Measurements from ENCODE around the gene COL23A1.
A peak's percentile ranks its signal among the peaks of the same experiment; 100 is the strongest.

The COL23A1 gene

GRCh38 chr5:178227929-178228328 is 362.3 kb downstream of the COL23A1 start:
- Histone ChIP-seq H2BK120ac (ENCODE audit: low read depth, low read length) (no peak overlapping the region), H3K79me2 (ENCODE audit: control insufficient read depth, insufficient read depth, low read length) (peaks cover 13% of the 10 kb centered on the region), H3K27ac (ENCODE audit: low read depth, low read length) (no peak overlapping the region), H3K27me3 (ENCODE audit: insufficient read depth, low read length, poor library complexity) (no peaks in the 10 kb centered on the region), H4K8ac (ENCODE audit: low read depth, low read length) (no peak overlapping the region), H3K4ac (ENCODE audit: low read depth, low read length) (no peak overlapping the region), H3K4me1 (ENCODE audit: control insufficient read depth, low read depth, low read length) (peaks cover 1% of the 10 kb centered on the region), H3K56ac (ENCODE audit: low read length) (no peak overlapping the region), H4K5ac (ENCODE audit: low read length) (no peak overlapping the region), H3K9ac (ENCODE audit: low read length) (no peak overlapping the region), H2BK5ac (ENCODE audit: low read length) (no peak overlapping the region), H2BK15ac (replicated peaks; ENCODE audit: low read depth) (no peak overlapping the region), H3K36me3 (ENCODE audit: control insufficient read depth, insufficient read depth, low read length) (peaks cover 17% of the 10 kb centered on the region), H3K18ac (ENCODE audit: low read length) (no peak overlapping the region), H2AK5ac (ENCODE audit: low read length) (no peak overlapping the region), H3K4me3 (ENCODE audit: low read length) (no peak overlapping the region), H3K4me2 (ENCODE audit: low read length) (no peak overlapping the region), H3K79me1 (ENCODE audit: low read length) (peaks cover 17% of the 10 kb centered on the region), H3K23ac (ENCODE audit: low read length) (no peak overlapping the region)
- WGBS (ENCODE audit: extremely low coverage, insufficient coverage, low lambda C conversion rate) = no CpG with 5 or more reads among the region's 3 CpGs
- no peak for DNase-seq

DNA sequence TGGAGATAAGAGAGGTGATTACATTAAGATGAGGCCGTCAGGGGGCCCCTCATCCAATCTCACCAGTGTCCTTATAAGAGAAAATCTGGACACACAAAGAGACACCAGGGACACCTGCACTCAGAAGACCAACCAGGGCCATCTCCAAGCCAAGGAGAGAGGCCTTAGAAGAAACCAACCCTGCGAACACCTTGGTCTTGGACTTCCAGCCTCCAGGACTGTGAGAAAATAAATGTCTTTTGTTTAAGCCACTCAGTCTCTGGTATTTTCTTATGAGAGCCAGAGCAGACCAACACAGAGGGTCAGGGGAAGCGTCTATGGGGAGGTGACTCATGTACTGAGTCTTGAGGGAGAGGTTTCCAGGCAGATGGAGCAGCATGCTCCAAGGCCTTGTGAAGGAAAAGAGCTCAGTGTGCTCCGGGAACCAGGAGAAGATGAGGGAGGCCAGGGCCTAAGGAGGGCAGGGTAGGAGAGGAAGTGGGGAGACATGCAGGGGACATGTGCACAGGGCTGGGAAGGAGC is 363.0 kb downstream of the COL23A1 start:
- H3K56ac ChIP-seq (ENCODE audit: low read length) = no peak overlapping the region
- no peak overlapping the region for H2BK5ac ChIP-seq (ENCODE audit: low read length)
- no peaks in the 10 kb centered on the region for H3K4me1 ChIP-seq (ENCODE audit: control insufficient read depth, low read depth, low read length)
- no peak overlapping the region for H2BK15ac ChIP-seq (replicated peaks; ENCODE audit: low read depth)
- no peak overlapping the region for H3K9ac ChIP-seq (ENCODE audit: low read length)
- no peak overlapping the region for H3K4me3 ChIP-seq (ENCODE audit: low read length)
- H4K8ac ChIP-seq (ENCODE audit: low read depth, low read length) = no peak overlapping the region
- no peak overlapping the region for H2BK120ac ChIP-seq (ENCODE audit: low read depth, low read length)
- no peak for DNase-seq
- H3K36me3 ChIP-seq (ENCODE audit: control insufficient read depth, insufficient read depth, low read length) = peaks cover 17% of the 10 kb centered on the region
- H4K5ac ChIP-seq (ENCODE audit: low read length) = no peak overlapping the region
- no peak overlapping the region for H3K27ac ChIP-seq (ENCODE audit: low read depth, low read length)
- no peak overlapping the region for H3K18ac ChIP-seq (ENCODE audit: low read length)
- H3K27me3 ChIP-seq (ENCODE audit: insufficient read depth, low read length, poor library complexity) = no peaks in the 10 kb centered on the region
- WGBS (ENCODE audit: extremely low coverage, insufficient coverage, low lambda C conversion rate) = no CpG with 5 or more reads among the region's 4 CpGs
- peaks cover 17% of the 10 kb centered on the region for H3K79me1 ChIP-seq (ENCODE audit: low read length)
- H3K4me2 ChIP-seq (ENCODE audit: low read length) = no peak overlapping the region
- no peak overlapping the region for H3K23ac ChIP-seq (ENCODE audit: low read length)
- peaks cover 13% of the 10 kb centered on the region for H3K79me2 ChIP-seq (ENCODE audit: control insufficient read depth, insufficient read depth, low read length)
- H3K4ac ChIP-seq (ENCODE audit: low read depth, low read length) = no peak overlapping the region
- no peak overlapping the region for H2AK5ac ChIP-seq (ENCODE audit: low read length)

DNA sequence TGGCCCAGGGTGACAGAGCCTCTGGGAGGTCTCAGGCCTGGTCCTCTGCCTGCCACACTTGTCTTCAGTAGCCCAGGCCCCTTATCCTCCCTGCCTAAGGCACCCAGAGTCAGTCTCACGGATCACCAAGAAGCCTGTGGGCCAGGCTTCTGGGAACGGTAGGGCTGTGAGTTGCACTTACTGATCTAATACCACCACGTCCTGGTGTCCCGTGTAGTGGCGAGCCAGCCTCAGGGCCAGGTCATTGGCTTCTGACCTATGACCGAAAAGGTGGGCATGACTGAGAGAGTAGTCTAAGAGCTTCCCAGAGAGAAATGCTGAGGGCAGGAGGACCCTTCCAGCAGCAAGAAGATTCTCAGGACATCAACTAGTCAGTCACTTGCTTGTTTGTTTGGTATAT is 365.0 kb downstream of the COL23A1 start:
- H3K4me1 ChIP-seq (ENCODE audit: control insufficient read depth, low read depth, low read length) = no peaks in the 10 kb centered on the region
- no peak overlapping the region for H2BK5ac ChIP-seq (ENCODE audit: low read length)
- H2BK120ac ChIP-seq (ENCODE audit: low read depth, low read length) = no peak overlapping the region
- DNase-seq = no peak
- no peak overlapping the region for H4K5ac ChIP-seq (ENCODE audit: low read length)
- H3K36me3 ChIP-seq (ENCODE audit: control insufficient read depth, insufficient read depth, low read length) = peaks cover 17% of the 10 kb centered on the region
- no peaks in the 10 kb centered on the region for H3K79me2 ChIP-seq (ENCODE audit: control insufficient read depth, insufficient read depth, low read length)
- H3K79me1 ChIP-seq (ENCODE audit: low read length) = peaks cover 3% of the 10 kb centered on the region
- no peak overlapping the region for H3K18ac ChIP-seq (ENCODE audit: low read length)
- no peak overlapping the region for H4K8ac ChIP-seq (ENCODE audit: low read depth, low read length)
- no peak overlapping the region for H3K9ac ChIP-seq (ENCODE audit: low read length)
- H3K56ac ChIP-seq (ENCODE audit: low read length) = no peak overlapping the region
- no CpG with 5 or more reads among the region's 6 CpGs for WGBS (ENCODE audit: extremely low coverage, insufficient coverage, low lambda C conversion rate)
- no peaks in the 10 kb centered on the region for H3K27me3 ChIP-seq (ENCODE audit: insufficient read depth, low read length, poor library complexity)
- no peak overlapping the region for H3K4ac ChIP-seq (ENCODE audit: low read depth, low read length)
- H3K23ac ChIP-seq (ENCODE audit: low read length) = no peak overlapping the region
- no peak overlapping the region for H3K27ac ChIP-seq (ENCODE audit: low read depth, low read length)
- no peak overlapping the region for H3K4me3 ChIP-seq (ENCODE audit: low read length)
- H2BK15ac ChIP-seq (replicated peaks; ENCODE audit: low read depth) = no peak overlapping the region
- H2AK5ac ChIP-seq (ENCODE audit: low read length) = no peak overlapping the region
- no peak overlapping the region for H3K4me2 ChIP-seq (ENCODE audit: low read length)

DNA sequence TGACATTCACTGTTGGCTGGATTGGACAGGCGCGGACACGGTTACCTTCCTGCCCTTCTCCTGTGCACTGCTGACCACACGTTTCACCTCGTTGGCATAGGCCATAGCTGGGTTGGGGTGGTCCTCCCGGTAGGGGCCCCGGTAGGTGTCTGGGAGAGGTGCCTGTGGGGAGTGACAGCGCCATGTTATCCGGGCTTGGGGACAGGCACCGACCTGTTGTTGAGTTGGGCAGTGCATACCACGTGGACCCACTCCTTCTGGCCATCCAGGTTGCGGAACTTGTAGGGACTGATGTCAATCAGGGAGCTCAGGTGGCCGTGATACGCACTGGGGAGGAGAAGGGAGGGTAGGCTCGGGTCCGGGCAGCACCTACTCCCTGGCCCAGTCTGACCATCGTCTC is 365.8 kb downstream of the COL23A1 start:
- Histone ChIP-seq H2BK120ac (ENCODE audit: low read depth, low read length) (no peak overlapping the region), H3K18ac (ENCODE audit: low read length) (no peak overlapping the region), H3K79me2 (ENCODE audit: control insufficient read depth, insufficient read depth, low read length) (no peaks in the 10 kb centered on the region), H3K79me1 (ENCODE audit: low read length) (no peaks in the 10 kb centered on the region), H3K36me3 (ENCODE audit: control insufficient read depth, insufficient read depth, low read length) (peaks cover 17% of the 10 kb centered on the region), H4K5ac (ENCODE audit: low read length) (no peak overlapping the region), H3K4me2 (ENCODE audit: low read length) (no peak overlapping the region), H4K8ac (ENCODE audit: low read depth, low read length) (no peak overlapping the region), H3K56ac (ENCODE audit: low read length) (no peak overlapping the region), H3K4me3 (ENCODE audit: low read length) (no peak overlapping the region), H3K9ac (ENCODE audit: low read length) (no peak overlapping the region), H3K27ac (ENCODE audit: low read depth, low read length) (no peak overlapping the region), H3K4me1 (ENCODE audit: control insufficient read depth, low read depth, low read length) (no peaks in the 10 kb centered on the region), H3K23ac (ENCODE audit: low read length) (no peak overlapping the region), H2BK5ac (ENCODE audit: low read length) (no peak overlapping the region), H2BK15ac (replicated peaks; ENCODE audit: low read depth) (no peak overlapping the region), H2AK5ac (ENCODE audit: low read length) (no peak overlapping the region), H3K27me3 (ENCODE audit: insufficient read depth, low read length, poor library complexity) (no peaks in the 10 kb centered on the region), H3K4ac (ENCODE audit: low read depth, low read length) (no peak overlapping the region)
- no peak for DNase-seq
- no CpG with 5 or more reads among the region's 17 CpGs for WGBS (ENCODE audit: extremely low coverage, insufficient coverage, low lambda C conversion rate)

- peak; percentile 87 for DNase-seq
These were observed 366.3 kb downstream of the COL23A1 start for GRCh38 chr5:178223828-178224335.

DNA sequence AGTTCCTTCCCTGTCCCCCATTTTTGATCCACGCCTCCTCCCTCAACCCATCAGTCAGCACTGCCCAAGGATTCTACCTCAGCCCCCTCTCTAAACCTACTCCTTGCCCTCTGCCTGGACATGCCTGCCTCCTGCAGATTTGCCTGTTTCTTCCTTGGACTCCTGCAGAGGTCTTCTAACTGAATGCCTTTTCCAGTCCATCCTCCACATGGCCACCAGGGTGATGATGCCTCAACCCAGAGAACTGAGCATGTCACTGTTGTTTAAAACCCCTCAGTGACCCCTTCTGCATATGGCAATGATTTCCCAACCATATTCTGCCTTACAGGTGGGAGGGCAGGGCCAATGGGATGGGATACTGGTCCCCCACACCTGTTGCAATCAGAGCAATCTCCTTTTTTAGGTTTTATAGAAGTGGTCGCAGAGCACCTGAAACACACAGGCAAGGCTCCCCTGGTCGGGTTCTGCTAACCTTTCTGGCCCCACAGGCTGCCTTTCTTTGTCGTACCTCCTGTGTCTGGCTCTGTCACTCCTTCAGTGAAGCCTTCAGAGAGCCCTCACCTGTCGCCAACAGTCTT is 366.9 kb downstream of the COL23A1 start:
- Histone ChIP-seq H4K8ac (ENCODE audit: low read depth, low read length) (no peak overlapping the region), H3K79me1 (ENCODE audit: low read length) (no peaks in the 10 kb centered on the region), H3K4me2 (ENCODE audit: low read length) (no peak overlapping the region), H2AK5ac (ENCODE audit: low read length) (no peak overlapping the region), H3K79me2 (ENCODE audit: control insufficient read depth, insufficient read depth, low read length) (no peaks in the 10 kb centered on the region), H3K27me3 (ENCODE audit: insufficient read depth, low read length, poor library complexity) (no peaks in the 10 kb centered on the region), H2BK15ac (replicated peaks; ENCODE audit: low read depth) (no peak overlapping the region), H3K4me1 (ENCODE audit: control insufficient read depth, low read depth, low read length) (no peaks in the 10 kb centered on the region), H3K27ac (ENCODE audit: low read depth, low read length) (no peak overlapping the region), H3K4me3 (ENCODE audit: low read length) (no peak overlapping the region), H3K36me3 (ENCODE audit: control insufficient read depth, insufficient read depth, low read length) (peaks cover 10% of the 10 kb centered on the region), H3K18ac (ENCODE audit: low read length) (no peak overlapping the region), H3K4ac (ENCODE audit: low read depth, low read length) (no peak overlapping the region), H3K23ac (ENCODE audit: low read length) (no peak overlapping the region), H2BK120ac (ENCODE audit: low read depth, low read length) (no peak overlapping the region), H3K56ac (ENCODE audit: low read length) (no peak overlapping the region), H2BK5ac (ENCODE audit: low read length) (no peak overlapping the region), H3K9ac (ENCODE audit: low read length) (no peak overlapping the region), H4K5ac (ENCODE audit: low read length) (no peak overlapping the region)
- WGBS (ENCODE audit: extremely low coverage, insufficient coverage, low lambda C conversion rate) = no CpG with 5 or more reads among the region's 5 CpGs
- peak; percentile 58 for DNase-seq

More at GRCh38 chr5:178223828-178224335, 366.3 kb downstream of the COL23A1 start:
- no peak overlapping the region for H3K4me3 ChIP-seq (ENCODE audit: low read length)
- no peak overlapping the region for H3K27ac ChIP-seq (ENCODE audit: low read depth, low read length)
- H3K79me2 ChIP-seq (ENCODE audit: control insufficient read depth, insufficient read depth, low read length) = no peaks in the 10 kb centered on the region
- no peak overlapping the region for H2AK5ac ChIP-seq (ENCODE audit: low read length)
- H4K8ac ChIP-seq (ENCODE audit: low read depth, low read length) = no peak overlapping the region
- H3K23ac ChIP-seq (ENCODE audit: low read length) = no peak overlapping the region
- no peak overlapping the region for H3K18ac ChIP-seq (ENCODE audit: low read length)
- H2BK120ac ChIP-seq (ENCODE audit: low read depth, low read length) = no peak overlapping the region
- no peak overlapping the region for H2BK15ac ChIP-seq (replicated peaks; ENCODE audit: low read depth)
- H3K4me1 ChIP-seq (ENCODE audit: control insufficient read depth, low read depth, low read length) = no peaks in the 10 kb centered on the region
- H2BK5ac ChIP-seq (ENCODE audit: low read length) = no peak overlapping the region
- no peak overlapping the region for H3K56ac ChIP-seq (ENCODE audit: low read length)
- no peak overlapping the region for H3K4me2 ChIP-seq (ENCODE audit: low read length)
- H3K36me3 ChIP-seq (ENCODE audit: control insufficient read depth, insufficient read depth, low read length) = peaks cover 15% of the 10 kb centered on the region
- H3K4ac ChIP-seq (ENCODE audit: low read depth, low read length) = no peak overlapping the region
- no peaks in the 10 kb centered on the region for H3K79me1 ChIP-seq (ENCODE audit: low read length)
- no CpG with 5 or more reads among the region's 13 CpGs for WGBS (ENCODE audit: extremely low coverage, insufficient coverage, low lambda C conversion rate)
- H4K5ac ChIP-seq (ENCODE audit: low read length) = no peak overlapping the region
- H3K27me3 ChIP-seq (ENCODE audit: insufficient read depth, low read length, poor library complexity) = no peaks in the 10 kb centered on the region
- no peak overlapping the region for H3K9ac ChIP-seq (ENCODE audit: low read length)

Data from mesendoderm (in vitro differentiated cells).